MM.1S (cell line): ENCODE data around the gene CD151.

Experiments used
- DNase-seq: peaks from one replicate; pipeline ENCODE4 v3.0.0-alpha.2; 2015
- H2AFZ ChIP-seq: fragments of 300-600 bp; sonication (generic); 2 replicates; pipeline ENCODE4 v1.6.0; 2016; ENCODE audit warnings: antibody characterized with exemption, low read length
- H3F3A ChIP-seq: fragments of 300-600 bp; sonication (generic); 2 replicates; pipeline ENCODE4 v1.6.1; 2016; ENCODE audit warnings: mild to moderate bottlenecking, antibody characterized with exemption, low read length, moderate library complexity, mixed read lengths; ENCODE audit not compliant: insufficient read depth
- H3K27ac ChIP-seq: fragments of 300-600 bp; sonication (generic); 2 replicates; pipeline ENCODE4 v1.5.1; 2016; ENCODE audit warnings: mild to moderate bottlenecking, low read length
- H3K27me3 ChIP-seq: fragments of 300-600 bp; sonication (generic); replicated peaks from 2 replicates; pipeline ENCODE4 v1.6.0; 2016; ENCODE audit warnings: low read length; ENCODE audit not compliant: insufficient read depth
- H3K36me3 ChIP-seq: fragments of 300-600 bp; sonication (generic); replicated peaks from 2 replicates; pipeline ENCODE4 v1.6.1; 2016; ENCODE audit warnings: mild to moderate bottlenecking, low read length, mixed read lengths; ENCODE audit not compliant: insufficient read depth
- H3K4me1 ChIP-seq: fragments of 300-600 bp; sonication (generic); 2 replicates; pipeline ENCODE4 v1.6.1; 2016; ENCODE audit warnings: low read length, mixed read lengths
- H3K4me2 ChIP-seq: fragments of 300-600 bp; sonication (generic); 2 replicates; pipeline ENCODE4 v1.6.0; 2016; ENCODE audit warnings: low read depth, low read length
- H3K4me3 ChIP-seq: fragments of 300-600 bp; sonication (generic); 2 replicates; pipeline ENCODE4 v1.5.1; 2016; ENCODE audit warnings: low read length, mixed read lengths
- H3K79me2 ChIP-seq: fragments of 300-600 bp; sonication (generic); 2 replicates; pipeline ENCODE4 v1.6.1; 2016; ENCODE audit warnings: mixed run types, low read length, mixed read lengths
- H3K9ac ChIP-seq: fragments of 300-600 bp; sonication (generic); 2 replicates; pipeline ENCODE4 v1.6.1; 2016; ENCODE audit warnings: low read length, mixed read lengths
- H3K9me2 ChIP-seq: fragments of 300-600 bp; sonication (generic); replicated peaks from 2 replicates; pipeline ENCODE4 v1.6.1; 2016; ENCODE audit warnings: mild to moderate bottlenecking, low read length, mixed read lengths; ENCODE audit not compliant: insufficient read depth
- H3K9me3 ChIP-seq: fragments of 300-600 bp; sonication (generic); replicated peaks from 2 replicates; pipeline ENCODE4 v1.6.1; 2016; ENCODE audit warnings: mild to moderate bottlenecking, low read length, mixed read lengths; ENCODE audit not compliant: insufficient read depth
- H4K20me1 ChIP-seq: fragments of 300-600 bp; sonication (generic); 2 replicates; pipeline ENCODE4 v1.6.1; 2016; ENCODE audit warnings: mild to moderate bottlenecking, low read length, moderate library complexity, mixed read lengths; ENCODE audit not compliant: insufficient read depth
- EZH2 ChIP-seq: fragments of 300-600 bp; sonication (generic); optimal IDR thresholded peaks from 2 replicates; pipeline ENCODE3; 2017; ENCODE audit warnings: low read depth, mild to moderate bottlenecking, antibody characterized with exemption, low read length, mixed read lengths
- EZH2phosphoT487 ChIP-seq: fragments of 300-600 bp; sonication (generic); IDR thresholded peaks from 2 replicates; pipeline ENCODE4 v1.6.1; 2018; ENCODE audit warnings: antibody characterized with exemption, low read length
- TF ChIP-seq, protein P1 (sequence below): fragments of 300-600 bp; sonication (generic); IDR thresholded peaks from 2 replicates; pipeline ENCODE4 v1.5.1; 2016; ENCODE audit warnings: antibody characterized with exemption, low read length, mixed read lengths

The CD151 gene

DNA sequence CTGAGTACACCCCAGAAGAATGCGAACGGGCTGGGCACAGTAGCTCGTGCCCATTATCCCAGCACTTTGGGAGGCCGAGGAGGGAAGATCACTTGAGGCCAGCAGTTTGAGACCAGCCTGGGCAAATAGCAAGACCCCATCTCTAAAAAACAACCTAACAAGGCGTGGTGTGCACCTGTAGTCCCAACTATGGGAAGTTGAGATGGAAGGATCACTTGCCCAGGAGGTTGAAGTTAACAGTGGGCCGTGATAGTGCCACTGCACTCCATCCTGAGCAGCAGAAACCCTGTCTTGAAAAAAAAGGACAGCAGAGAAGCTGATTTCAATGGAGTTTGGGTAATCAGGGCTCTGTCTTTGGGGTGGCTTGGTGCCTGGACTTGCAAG is 19.7 kb upstream of the CD151 start:
- no peak for DNase-seq
- H3K9me2 ChIP-seq = no peaks in the 10 kb centered on the region
- no peaks in the 10 kb centered on the region for H3K9me3 ChIP-seq
- H3K4me1 ChIP-seq = peaks cover 13% of the 10 kb centered on the region
- TF ChIP-seq, protein P1, sequence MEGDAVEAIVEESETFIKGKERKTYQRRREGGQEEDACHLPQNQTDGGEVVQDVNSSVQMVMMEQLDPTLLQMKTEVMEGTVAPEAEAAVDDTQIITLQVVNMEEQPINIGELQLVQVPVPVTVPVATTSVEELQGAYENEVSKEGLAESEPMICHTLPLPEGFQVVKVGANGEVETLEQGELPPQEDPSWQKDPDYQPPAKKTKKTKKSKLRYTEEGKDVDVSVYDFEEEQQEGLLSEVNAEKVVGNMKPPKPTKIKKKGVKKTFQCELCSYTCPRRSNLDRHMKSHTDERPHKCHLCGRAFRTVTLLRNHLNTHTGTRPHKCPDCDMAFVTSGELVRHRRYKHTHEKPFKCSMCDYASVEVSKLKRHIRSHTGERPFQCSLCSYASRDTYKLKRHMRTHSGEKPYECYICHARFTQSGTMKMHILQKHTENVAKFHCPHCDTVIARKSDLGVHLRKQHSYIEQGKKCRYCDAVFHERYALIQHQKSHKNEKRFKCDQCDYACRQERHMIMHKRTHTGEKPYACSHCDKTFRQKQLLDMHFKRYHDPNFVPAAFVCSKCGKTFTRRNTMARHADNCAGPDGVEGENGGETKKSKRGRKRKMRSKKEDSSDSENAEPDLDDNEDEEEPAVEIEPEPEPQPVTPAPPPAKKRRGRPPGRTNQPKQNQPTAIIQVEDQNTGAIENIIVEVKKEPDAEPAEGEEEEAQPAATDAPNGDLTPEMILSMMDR = no peak
- TF ChIP-seq EZH2 = no peak
- no peak for TF ChIP-seq EZH2phosphoT487
- peaks cover 43% of the 10 kb centered on the region for H3K79me2 ChIP-seq
- peaks cover 15% of the 10 kb centered on the region for H3K36me3 ChIP-seq
- no peak overlapping the region for H3K27ac ChIP-seq
- H3K4me2 ChIP-seq = no peak overlapping the region
- no peak overlapping the region for H3K9ac ChIP-seq
- no peaks in the 10 kb centered on the region for H3K27me3 ChIP-seq
- H4K20me1 ChIP-seq = peaks cover 15% of the 10 kb centered on the region
- H2AFZ ChIP-seq = no peak overlapping the region
- no peak overlapping the region for H3K4me3 ChIP-seq
- peaks cover 44% of the 10 kb centered on the region for H3F3A ChIP-seq

DNA sequence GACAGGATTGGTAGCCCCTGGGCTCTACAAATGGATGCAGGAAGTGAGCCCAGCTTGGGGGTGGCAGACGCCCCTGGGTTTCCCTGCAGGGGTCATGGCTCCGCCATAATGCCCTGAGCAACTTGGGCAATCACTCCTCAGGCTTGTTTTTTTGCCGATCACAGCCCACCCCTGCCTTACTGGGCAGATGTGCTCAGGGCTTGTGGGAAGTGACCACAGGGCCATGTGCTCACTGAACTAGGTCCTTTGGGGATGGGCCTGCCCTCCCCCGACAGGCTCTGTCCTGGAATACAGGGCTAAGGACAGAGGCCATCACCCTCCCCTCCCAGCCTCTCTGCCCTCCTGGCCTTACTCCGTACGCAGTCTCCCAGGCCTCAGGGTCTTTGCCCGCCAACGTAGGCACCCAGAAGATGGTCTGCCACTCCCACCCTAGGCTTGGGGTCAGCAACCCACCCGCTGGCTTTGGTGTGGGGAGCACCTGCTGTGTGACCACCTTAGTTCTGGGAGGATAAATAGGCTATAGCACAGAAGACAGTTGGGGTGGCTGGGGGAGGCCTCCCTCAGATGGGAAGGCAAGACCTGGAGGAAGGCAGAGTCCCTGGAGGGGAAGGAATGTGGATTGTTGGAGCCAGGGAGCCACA is 19.2 kb upstream of the CD151 start:
- H3K9me2 ChIP-seq = no peaks in the 10 kb centered on the region
- H3K4me1 ChIP-seq = peaks cover 10% of the 10 kb centered on the region
- H3K27ac ChIP-seq = no peak overlapping the region
- H2AFZ ChIP-seq = no peak overlapping the region
- peaks cover 40% of the 10 kb centered on the region for H3K79me2 ChIP-seq
- H3K4me3 ChIP-seq = no peak overlapping the region
- H3K27me3 ChIP-seq = no peaks in the 10 kb centered on the region
- peaks cover 15% of the 10 kb centered on the region for H3K36me3 ChIP-seq
- no peak for TF ChIP-seq EZH2
- TF ChIP-seq, protein P1 = no peak
- no peak overlapping the region for H3K9ac ChIP-seq
- H4K20me1 ChIP-seq = peaks cover 15% of the 10 kb centered on the region
- no peaks in the 10 kb centered on the region for H3K9me3 ChIP-seq
- DNase-seq = no peak
- peaks cover 42% of the 10 kb centered on the region for H3F3A ChIP-seq
- H3K4me2 ChIP-seq = no peak overlapping the region

DNA sequence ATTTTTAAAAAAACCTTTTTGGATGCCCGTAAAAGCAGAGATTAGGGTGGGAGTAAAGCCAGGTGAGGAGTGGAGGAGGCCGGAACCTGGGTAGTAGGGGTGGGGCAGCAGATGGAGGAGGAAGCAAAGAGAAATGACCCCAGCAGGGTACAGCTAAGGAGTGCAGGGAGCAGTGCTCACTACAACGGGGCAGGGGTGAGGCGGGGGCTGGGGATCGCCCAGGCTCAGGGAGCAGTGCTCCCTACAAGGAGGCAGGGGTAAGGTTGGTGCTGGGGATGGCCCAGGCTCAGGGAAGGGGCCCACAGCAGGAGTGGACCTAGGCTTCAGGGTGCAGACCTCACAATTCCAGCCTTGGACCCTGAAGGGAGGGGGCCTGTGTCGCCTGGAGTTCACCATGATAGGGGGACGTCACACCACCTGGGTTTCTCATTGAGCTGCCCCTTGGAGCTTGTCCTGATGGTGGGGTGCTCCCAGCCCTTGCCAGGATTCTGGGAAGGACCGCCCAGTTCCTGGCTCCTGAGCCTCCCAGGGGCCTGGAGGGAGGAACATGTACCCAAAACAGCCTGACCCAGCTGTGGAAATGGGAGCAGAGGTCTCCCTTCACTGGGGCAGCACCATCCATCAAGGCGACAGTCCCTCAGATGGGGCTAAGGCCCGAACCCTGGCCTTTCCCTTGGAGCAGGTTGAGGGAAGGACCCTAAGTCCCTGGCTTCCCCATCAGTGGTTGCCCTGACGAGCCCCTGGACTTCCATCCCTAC is 16.9 kb upstream of the CD151 start:
- peaks cover 30% of the 10 kb centered on the region for H3K79me2 ChIP-seq
- H3K9ac ChIP-seq = no peak overlapping the region
- H3K27ac ChIP-seq = no peak overlapping the region

More for the DNA sequence above, 16.9 kb upstream of the CD151 start:
- Histone ChIP-seq H3K27me3 (no peaks in the 10 kb centered on the region), H3K9me2 (no peaks in the 10 kb centered on the region), H4K20me1 (peaks cover 15% of the 10 kb centered on the region), H3F3A (peaks cover 34% of the 10 kb centered on the region), H3K9me3 (no peaks in the 10 kb centered on the region), H3K4me1 (peaks cover 13% of the 10 kb centered on the region), H3K4me2 (no peak overlapping the region), H3K36me3 (peaks cover 15% of the 10 kb centered on the region), H3K4me3 (no peak overlapping the region), H2AFZ (no peak overlapping the region)
- no peak for DNase-seq
- no peak for TF ChIP-seq EZH2
- TF ChIP-seq EZH2phosphoT487 = no peak
- TF ChIP-seq, protein P1 = no peak
